Activated CD8-positive, alpha-beta T cell treated with anti-CD3 and anti-CD28 coated beads, Interleukin-2, amount 10 ng/mL, durations not matched to agents 7 days and 5 days (primary cell): ENCODE data around the gene NAA60. TPM values are rescaled to one million over a fixed set of nuclear protein-coding genes. Genes with fewer than 3 reads are reported as not detected.
"Not testable (repeated sequence)": the region's sequence is repeated elsewhere in the genome, so short reads cannot be mapped to it uniquely, and the experiment has no call there.

Source experiments
- ATAC-seq: fragments of 150-1000 bp; cut with Tn5 transposase; one replicate; pipeline ENCODE4 v1.10.0; 2021; ENCODE audit warnings: moderate library complexity
- CTCF ChIA-PET: fragments of 350-600 bp; sonication (Branson Sonifier 250); formaldehyde crosslinking; loops from one replicate; lab custom pipeline; 2021; ENCODE audit warnings: antibody characterized with exemption; lab: Charles Lee
- POLR2A ChIA-PET: fragments of 350-600 bp; sonication (Branson Sonifier 250); formaldehyde crosslinking; loops from one replicate; lab custom pipeline; 2021; ENCODE audit warnings: antibody characterized with exemption; lab: Charles Lee
- DNase-seq: peaks from one replicate; pipeline ENCODE4 v3.0.0-alpha.2; 2020
- H3K27ac Mint-ChIP-seq: one replicate; pipeline ENCODE4 v1.8.0; 2021; ENCODE audit warnings: mild to moderate bottlenecking, mixed read lengths
- H3K27me3 Mint-ChIP-seq: one replicate; pipeline ENCODE4 v1.8.0; 2021; ENCODE audit warnings: low read depth, mixed read lengths
- H3K36me3 Mint-ChIP-seq: one replicate; pipeline ENCODE4 v1.8.0; 2021; ENCODE audit warnings: low read depth, mixed read lengths
- H3K4me1 Mint-ChIP-seq: one replicate; pipeline ENCODE4 v1.8.0; 2021; ENCODE audit warnings: low read depth, mixed read lengths
- H3K4me3 Mint-ChIP-seq: one replicate; pipeline ENCODE4 v1.8.0; 2021; ENCODE audit warnings: mild to moderate bottlenecking, mixed read lengths
- H3K9me3 Mint-ChIP-seq: one replicate; pipeline ENCODE4 v1.8.0; 2022; ENCODE audit warnings: mixed read lengths; ENCODE audit not compliant: insufficient read depth
- total RNA-seq, 2 experiments: library from RNA; stranded (reverse); gene quantifications; one replicate each; pipeline ENCODE4 v1.2.3, GENCODE V29; 2021

NAA60 gene
- total RNA-seq, 2 experiments from 2014 or later: 46.3 to 49.0 TPM

DNA sequence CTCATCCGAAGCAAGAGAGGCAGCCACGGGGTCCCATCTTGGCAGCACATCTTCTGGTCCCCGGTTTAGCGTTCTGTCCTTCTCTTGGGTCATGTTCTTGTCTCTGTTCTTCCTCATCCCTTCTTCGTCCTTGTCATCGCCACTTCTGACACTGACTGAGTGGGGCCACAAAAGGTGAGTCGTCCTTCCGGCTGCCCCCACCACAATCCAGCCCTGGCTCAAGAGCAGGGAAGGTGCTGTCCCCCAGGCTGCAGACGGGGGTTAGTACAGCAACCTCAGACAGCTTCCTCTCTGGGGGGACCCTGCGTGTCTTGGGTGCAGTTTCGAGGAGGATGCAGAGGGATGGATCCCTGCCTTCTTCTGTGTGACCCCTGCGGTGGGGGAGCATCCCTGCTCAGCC, 21.8 kb downstream of the NAA60 start:
- DNase-seq: no peak
- Mint-ChIP-seq H3K4me1 (peaks cover 55% of the 10 kb centered on the region), H3K27ac (peak overlapping the region; percentile 67), H3K36me3 (peaks cover 32% of the 10 kb centered on the region), H3K27me3 (no peaks in the 10 kb centered on the region), H3K4me3 (no peak overlapping the region), H3K9me3 (no peaks in the 10 kb centered on the region)
- ChIA-PET CTCF (no interaction called here), POLR2A (no interaction called here)
- no peak for ATAC-seq

DNA sequence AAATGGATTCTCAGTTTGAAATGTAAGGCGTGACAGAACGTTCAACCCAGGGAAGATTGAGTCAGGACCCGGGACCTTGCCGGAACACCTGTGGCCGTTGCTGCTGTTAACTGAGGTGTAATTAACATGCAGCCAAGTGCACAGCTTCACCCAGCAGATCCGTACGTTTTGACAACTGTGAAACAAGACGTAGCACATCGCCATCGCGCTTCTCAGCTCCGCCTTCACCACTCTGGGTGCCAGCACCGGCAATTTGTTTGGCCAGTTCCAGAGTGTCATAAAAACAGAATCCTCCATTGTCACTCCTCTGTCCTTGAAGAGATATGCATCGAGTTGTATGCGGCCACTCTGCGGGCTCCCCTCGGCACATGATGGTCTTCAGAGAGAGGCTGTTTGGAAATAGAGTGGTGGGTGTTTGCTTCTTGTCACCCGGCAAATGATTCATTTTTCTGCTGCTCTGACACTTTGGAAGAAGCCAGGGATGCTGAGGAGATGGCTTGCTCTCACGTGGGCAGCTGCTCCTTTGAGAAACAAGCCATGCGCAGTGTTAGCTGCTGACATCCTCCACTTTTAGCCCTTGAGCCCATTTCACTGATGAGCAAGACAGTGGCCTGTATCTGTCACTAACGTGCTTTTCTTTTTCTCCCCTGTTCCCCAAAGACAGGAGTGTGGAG, 22.6 kb downstream of the NAA60 start:
- Mint-ChIP-seq H3K9me3 (no peaks in the 10 kb centered on the region), H3K27ac (peak overlapping the region; percentile 27), H3K27me3 (no peaks in the 10 kb centered on the region), H3K36me3 (peaks cover 36% of the 10 kb centered on the region), H3K4me1 (peaks cover 52% of the 10 kb centered on the region), H3K4me3 (no peak overlapping the region)
- DNase-seq (no peak), ATAC-seq (no peak)
- ChIA-PET CTCF (interaction anchor here (1.0 kb wide), 1 partner anchor 9 kb away, joined by 3 read pairs; no protein-coding TSS in a partner anchor), POLR2A (no interaction called here)

DNA sequence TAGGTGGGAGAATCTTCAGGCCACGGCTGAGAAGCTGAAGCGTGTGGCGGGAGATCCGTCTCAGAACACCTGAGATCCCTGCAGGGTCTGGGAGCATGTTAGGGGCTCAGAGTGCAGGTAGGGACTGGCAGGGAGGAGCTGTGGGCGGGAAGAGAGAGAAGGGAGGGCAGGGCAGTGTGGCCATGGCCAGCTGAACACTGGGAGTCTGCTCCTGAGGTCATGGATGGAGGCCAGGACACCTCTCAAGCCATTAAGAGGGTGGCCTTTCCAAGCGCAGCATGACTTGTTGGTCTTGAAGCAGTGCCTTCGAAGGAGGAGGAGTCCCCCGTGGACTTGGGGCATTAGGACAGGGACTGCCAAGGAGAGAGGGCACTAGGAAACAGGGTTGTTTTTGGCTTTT, 23.7 kb downstream of the NAA60 start:
- H3K27ac Mint-ChIP-seq: peak overlapping the region; percentile 47
- H3K36me3 Mint-ChIP-seq: peaks cover 34% of the 10 kb centered on the region
- H3K4me1 Mint-ChIP-seq: peaks cover 47% of the 10 kb centered on the region
- no peak overlapping the region for H3K4me3 Mint-ChIP-seq
- CTCF ChIA-PET: interaction anchor here (1.0 kb wide), 1 partner anchor 10 kb away, joined by 3 read pairs; no protein-coding TSS in a partner anchor
- POLR2A ChIA-PET: no interaction called here
- H3K9me3 Mint-ChIP-seq: no peaks in the 10 kb centered on the region
- no peaks in the 10 kb centered on the region for H3K27me3 Mint-ChIP-seq
- DNase-seq (no peak), ATAC-seq (no peak)

DNA sequence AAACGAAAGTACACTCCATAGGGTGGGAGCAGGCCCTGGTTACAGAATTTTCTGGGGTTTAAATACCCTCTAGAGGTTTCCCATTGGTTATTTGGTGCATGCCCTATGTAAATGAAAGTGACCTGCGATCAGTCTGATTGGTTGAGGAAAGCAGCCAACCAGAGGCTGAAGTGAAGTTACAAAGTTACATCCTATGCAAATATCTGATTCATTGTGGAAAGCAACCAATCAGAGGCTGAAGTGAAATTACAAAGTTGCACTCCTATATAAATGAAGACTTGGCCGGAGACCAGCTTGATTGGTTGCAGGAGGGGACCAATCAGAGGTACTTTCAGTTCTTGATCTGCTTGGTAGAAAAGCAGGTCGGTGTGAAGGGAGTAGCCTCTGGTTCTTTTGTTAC, 24.4 kb downstream of the NAA60 start:
- Mint-ChIP-seq H3K27me3 (no peaks in the 10 kb centered on the region), H3K4me3 (no peak overlapping the region), H3K9me3 (no peaks in the 10 kb centered on the region), H3K27ac (no peak overlapping the region), H3K4me1 (peaks cover 50% of the 10 kb centered on the region), H3K36me3 (peaks cover 40% of the 10 kb centered on the region)
- DNase-seq (no peak), ATAC-seq (peak; percentile 14)
- CTCF ChIA-PET: interaction anchor here (1.2 kb wide), 1 partner anchor 338 kb away, joined by 3 read pairs; no protein-coding TSS in a partner anchor
- POLR2A ChIA-PET: interaction anchor here (1.0 kb wide), 2 partner anchors 45 to 66 kb away, joined by 3 to 4 read pairs; no protein-coding TSS in a partner anchor

DNA sequence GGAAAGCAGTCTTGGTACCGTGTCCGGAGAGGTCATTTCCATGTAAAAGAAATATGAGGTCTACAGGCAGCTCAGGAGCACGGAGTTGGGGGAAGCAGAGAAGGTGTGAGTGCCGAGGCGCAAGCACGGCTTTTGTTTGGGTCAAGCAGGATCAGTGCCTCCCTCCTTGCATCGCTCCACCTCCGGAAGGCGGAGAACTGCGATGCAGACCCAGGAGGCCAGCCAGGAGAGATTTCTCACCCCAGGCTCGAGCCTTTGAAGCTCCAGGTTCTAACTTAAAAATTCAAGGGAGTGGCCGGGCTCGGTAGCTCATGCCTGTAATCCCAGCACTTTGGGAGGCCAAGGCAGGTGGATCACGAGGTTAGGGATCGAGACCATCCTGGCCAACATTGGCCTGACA, 25.0 kb downstream of the NAA60 start:
- peaks cover 46% of the 10 kb centered on the region for H3K36me3 Mint-ChIP-seq
- CTCF ChIA-PET: interaction anchor here (1.2 kb wide), 1 partner anchor 339 kb away, joined by 3 read pairs; no protein-coding TSS in a partner anchor
- no peaks in the 10 kb centered on the region for H3K27me3 Mint-ChIP-seq
- DNase-seq (no peak), ATAC-seq (no peak)
- POLR2A ChIA-PET: interaction anchor here (1.0 kb wide), 2 partner anchors 44 to 67 kb away, joined by 3 to 4 read pairs; no protein-coding TSS in a partner anchor
- H3K4me3 Mint-ChIP-seq: no peak overlapping the region
- peaks cover 51% of the 10 kb centered on the region for H3K4me1 Mint-ChIP-seq
- no peaks in the 10 kb centered on the region for H3K9me3 Mint-ChIP-seq
- no peak overlapping the region for H3K27ac Mint-ChIP-seq

DNA sequence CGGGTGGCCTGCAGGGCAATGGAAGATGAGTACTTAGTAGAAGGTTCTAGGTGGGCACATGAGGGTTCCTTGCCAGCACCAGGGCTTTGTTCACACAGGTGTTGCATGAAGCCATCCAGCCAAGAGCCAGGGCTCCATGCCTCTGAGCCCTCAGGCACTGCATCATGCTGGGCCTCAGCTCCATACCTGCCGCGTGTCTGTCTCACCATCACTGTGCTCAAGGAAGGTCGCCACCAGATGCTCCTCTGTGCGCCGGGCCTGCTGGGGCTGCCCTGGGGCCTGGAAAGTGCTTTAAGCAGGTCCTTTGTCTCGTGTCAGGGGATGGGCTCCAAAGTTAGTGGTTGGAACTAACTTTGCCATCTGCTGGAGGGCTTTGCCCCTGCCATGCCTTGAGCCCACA, 26.3 kb downstream of the NAA60 start:
- Mint-ChIP-seq H3K27ac (no peak overlapping the region), H3K4me1 (peaks cover 41% of the 10 kb centered on the region), H3K4me3 (no peak overlapping the region), H3K9me3 (no peaks in the 10 kb centered on the region), H3K36me3 (peaks cover 43% of the 10 kb centered on the region), H3K27me3 (no peaks in the 10 kb centered on the region)
- ATAC-seq: no peak
- DNase-seq: no peak
- ChIA-PET POLR2A (interaction anchor here (0.8 kb wide), 1 partner anchor 12 kb away, joined by 3 read pairs; no protein-coding TSS in a partner anchor), CTCF (no interaction called here)

DNA sequence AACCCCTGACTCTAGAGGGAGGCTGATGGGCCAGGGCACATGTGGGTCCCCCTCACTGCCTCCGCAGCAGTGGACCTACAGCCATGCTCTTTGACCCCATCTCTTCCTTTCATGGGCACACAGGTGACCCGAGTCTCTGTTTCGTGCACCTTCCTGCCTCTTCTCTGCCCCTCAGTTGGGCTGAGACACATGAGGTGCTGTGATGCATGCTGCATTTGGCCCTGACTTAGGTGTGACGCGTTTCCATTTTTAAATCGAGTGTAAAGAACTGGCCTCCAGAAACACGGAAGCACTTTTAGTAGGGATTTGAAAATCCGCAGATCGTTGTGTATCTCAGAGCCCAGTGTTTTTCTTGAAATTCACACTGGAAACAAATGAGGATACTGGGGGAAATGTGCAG, 27.2 kb downstream of the NAA60 start:
- ChIA-PET POLR2A (interaction anchor here (0.6 kb wide), 1 partner anchor 312 kb away, joined by 3 read pairs; no protein-coding TSS in a partner anchor), CTCF (no interaction called here)
- no peaks in the 10 kb centered on the region for H3K27me3 Mint-ChIP-seq
- DNase-seq (no peak), ATAC-seq (no peak)
- no peaks in the 10 kb centered on the region for H3K9me3 Mint-ChIP-seq
- H3K36me3 Mint-ChIP-seq: peaks cover 41% of the 10 kb centered on the region
- no peak overlapping the region for H3K27ac Mint-ChIP-seq
- peaks cover 37% of the 10 kb centered on the region for H3K4me1 Mint-ChIP-seq
- H3K4me3 Mint-ChIP-seq: no peak overlapping the region

DNA sequence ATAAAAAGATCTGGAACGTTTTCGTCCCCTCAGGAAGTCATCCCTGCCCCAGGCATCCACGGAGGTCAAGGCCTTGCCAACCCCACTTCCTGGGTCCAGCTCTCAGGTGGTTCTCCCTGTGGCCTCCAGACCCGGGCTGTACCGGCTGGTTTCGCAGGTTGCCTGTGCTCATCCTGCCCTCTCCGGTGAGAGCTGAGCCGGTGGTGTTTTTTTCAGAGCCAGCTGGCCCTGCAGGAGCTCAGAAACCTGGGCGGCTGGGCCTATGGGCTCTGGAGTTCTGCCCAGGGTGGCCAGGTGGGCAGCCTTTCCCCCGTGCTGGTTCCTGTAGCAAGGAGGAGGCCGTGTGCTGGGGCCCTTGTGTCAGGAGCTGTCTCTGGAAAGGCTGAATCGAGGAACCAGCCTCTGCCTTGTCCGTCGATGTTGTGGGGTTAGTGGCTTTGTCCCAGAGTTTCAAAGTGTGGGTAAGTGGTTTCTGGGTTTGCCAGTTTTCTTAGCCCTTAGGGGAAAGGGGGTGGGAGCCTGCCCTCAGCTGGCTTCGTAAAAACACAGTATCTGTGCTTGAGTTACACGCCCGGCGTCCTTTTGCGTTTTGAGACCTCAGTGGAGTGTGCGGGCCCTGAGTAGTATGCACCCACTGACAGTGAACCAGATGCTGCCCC, 28.2 kb downstream of the NAA60 start:
- Mint-ChIP-seq H3K27ac (no peak overlapping the region), H3K36me3 (peaks cover 34% of the 10 kb centered on the region), H3K9me3 (no peaks in the 10 kb centered on the region), H3K27me3 (no peaks in the 10 kb centered on the region), H3K4me3 (no peak overlapping the region), H3K4me1 (peaks cover 33% of the 10 kb centered on the region)
- CTCF ChIA-PET: interaction anchor here (1.8 kb wide), 1 partner anchor 10 kb away, joined by 4 read pairs; no protein-coding TSS in a partner anchor
- POLR2A ChIA-PET: no interaction called here
- DNase-seq: no peak
- no peak for ATAC-seq

DNA sequence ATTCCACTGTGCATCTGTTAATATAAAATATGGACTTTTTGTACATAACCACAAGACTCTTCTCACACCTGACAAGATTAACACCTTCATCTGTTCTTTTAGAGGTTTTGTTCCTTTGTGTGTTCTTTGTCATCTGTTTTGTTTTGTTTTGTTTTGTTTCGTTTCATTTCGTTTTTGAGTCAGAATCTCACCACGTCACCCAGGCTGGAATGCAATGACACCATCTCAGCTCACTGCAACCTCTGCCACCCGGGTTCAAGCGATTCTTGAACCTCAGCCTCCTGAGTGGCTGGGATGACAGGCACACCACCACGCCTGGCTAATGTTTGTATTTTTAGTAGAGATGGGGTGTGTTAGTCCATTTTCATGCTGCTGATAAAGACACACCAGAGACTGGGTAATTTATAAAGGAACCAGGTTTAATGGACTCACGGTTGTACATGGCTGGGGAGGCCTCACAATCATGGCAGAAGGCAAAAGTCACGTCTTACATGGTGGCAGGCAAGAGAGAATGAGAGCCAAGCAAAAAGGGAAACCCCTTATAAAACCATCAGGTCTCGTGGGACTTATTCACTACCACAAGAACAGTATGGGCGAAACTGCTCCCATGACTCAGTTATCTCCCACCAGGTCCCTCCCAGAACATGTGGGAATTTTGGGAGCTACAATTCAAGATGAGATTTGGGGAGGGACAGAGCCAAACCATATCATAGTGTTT, 29.6 kb downstream of the NAA60 start:
- DNase-seq: no peak
- peaks cover 28% of the 10 kb centered on the region for H3K36me3 Mint-ChIP-seq
- CTCF ChIA-PET: interaction anchor here (1.8 kb wide), 1 partner anchor 11 kb away, joined by 4 read pairs; no protein-coding TSS in a partner anchor

DNA sequence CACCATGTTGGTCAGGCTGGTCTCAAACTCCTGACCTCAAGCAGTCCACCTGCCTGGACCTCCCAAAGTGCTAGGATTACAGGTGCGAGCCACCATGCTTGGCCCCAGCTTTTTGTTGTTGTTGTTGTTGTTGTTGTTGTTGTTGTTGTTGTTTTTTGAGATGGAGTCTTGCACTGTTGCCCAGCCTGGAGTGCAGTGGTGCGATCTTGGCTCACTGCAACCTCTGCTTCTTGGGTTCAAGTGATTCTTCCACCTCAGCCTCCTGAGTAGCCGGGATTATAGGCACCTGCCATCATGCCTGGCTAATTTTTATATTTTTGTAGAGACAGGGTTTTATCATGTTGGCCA, 30.1 kb downstream of the NAA60 start:
- POLR2A ChIA-PET: interaction anchor here (1.0 kb wide), 1 partner anchor 209 kb away, joined by 3 read pairs; no protein-coding TSS in a partner anchor
- not testable (repeated sequence) for DNase-seq
- CTCF ChIA-PET: interaction anchor here (1.8 kb wide), 1 partner anchor 12 kb away, joined by 4 read pairs; no protein-coding TSS in a partner anchor

More for the DNA sequence above, 29.6 kb downstream of the NAA60 start:
- Mint-ChIP-seq H3K27ac (no peak overlapping the region), H3K9me3 (no peaks in the 10 kb centered on the region), H3K27me3 (no peaks in the 10 kb centered on the region), H3K4me3 (no peak overlapping the region), H3K4me1 (peaks cover 20% of the 10 kb centered on the region)
- ATAC-seq: no peak
- POLR2A ChIA-PET: interaction anchor here (1.0 kb wide), 1 partner anchor 209 kb away, joined by 3 read pairs; no protein-coding TSS in a partner anchor

DNA sequence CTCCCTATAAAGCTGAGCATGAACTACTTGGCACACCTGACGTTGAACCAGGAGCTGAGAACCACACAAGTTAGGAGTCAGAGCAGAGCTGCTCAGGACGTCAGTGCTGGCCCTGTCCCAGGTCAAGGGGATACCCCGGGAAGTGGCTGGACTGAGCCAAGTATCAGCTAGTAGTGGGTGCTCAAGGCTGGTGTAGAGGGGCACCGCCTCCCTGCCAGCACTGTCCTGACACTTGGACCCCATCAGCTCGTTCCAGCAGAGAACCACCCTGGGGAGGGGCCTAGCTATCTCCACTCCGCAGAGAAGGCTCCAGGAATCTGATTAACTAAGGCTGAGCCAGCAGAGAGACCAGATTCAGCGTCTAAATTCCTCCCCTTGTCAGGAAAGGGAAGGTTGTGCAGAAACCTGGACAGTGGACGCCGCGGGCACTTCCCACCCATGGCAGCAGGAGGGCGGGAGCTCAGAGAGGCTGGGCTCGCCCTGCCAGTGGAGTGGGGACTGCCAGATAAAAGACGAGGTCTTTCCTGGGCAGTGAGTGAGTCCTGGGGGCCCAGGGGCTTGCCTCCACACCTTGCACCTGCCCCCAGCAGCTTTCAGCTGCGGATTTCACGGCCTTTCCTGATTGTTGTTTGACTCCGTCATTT, 30.8 kb downstream of the NAA60 start:
- no peak overlapping the region for H3K27ac Mint-ChIP-seq
- no peaks in the 10 kb centered on the region for H3K27me3 Mint-ChIP-seq
- no peak overlapping the region for H3K4me3 Mint-ChIP-seq
- no peaks in the 10 kb centered on the region for H3K9me3 Mint-ChIP-seq
- ChIA-PET CTCF (no interaction called here), POLR2A (no interaction called here)
- H3K4me1 Mint-ChIP-seq: peaks cover 20% of the 10 kb centered on the region
- ATAC-seq (no peak), DNase-seq (no peak)
- H3K36me3 Mint-ChIP-seq: peaks cover 29% of the 10 kb centered on the region

More for the DNA sequence above, 30.1 kb downstream of the NAA60 start:
- not testable (repeated sequence) for H3K27me3 Mint-ChIP-seq, H3K4me3 Mint-ChIP-seq, H3K9me3 Mint-ChIP-seq, ATAC-seq, H3K27ac Mint-ChIP-seq
- H3K36me3 Mint-ChIP-seq: peaks cover 27% of the 10 kb centered on the region
- H3K4me1 Mint-ChIP-seq: peaks cover 17% of the 10 kb centered on the region
